CD4-positive, alpha-beta T cell treated with Interleukin-12 subunit alpha and Interleukin-12 subunit beta, for 1 hour (primary cell): ENCODE results near the gene C7.
"Not testable (repeated sequence)": the region's sequence is repeated elsewhere in the genome, so short reads cannot be mapped to it uniquely, and the experiment has no call there.

ENCODE experiments used
- DNase-seq: peaks from one replicate; pipeline ENCODE4 v3.0.0-alpha.2; 2020

C7 gene

DNA sequence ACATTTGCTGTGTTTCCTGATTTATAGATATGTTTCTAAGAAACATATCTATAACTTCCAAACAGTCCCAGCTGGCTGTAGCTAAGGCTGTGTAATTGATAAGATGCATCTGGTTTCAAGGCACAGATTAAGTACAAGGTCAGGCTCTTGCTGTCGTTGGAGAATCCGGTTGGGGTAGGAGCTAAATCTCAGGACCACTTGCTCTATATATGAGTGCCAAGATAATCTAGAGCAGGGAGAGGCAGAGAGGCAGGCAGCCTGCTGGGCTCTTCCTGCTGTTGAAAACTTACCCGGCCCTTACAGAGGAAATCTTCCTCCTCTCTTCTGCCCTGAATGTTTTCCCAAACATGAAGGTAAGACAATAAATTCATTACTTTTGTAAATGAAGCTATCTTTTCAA, at the start of gene C7:
Gene C7 (plus strand): TSS at position 234 of the 400 bp plus-strand sequence. CDS start 114 bp downstream, at position 348.
- DNase-seq: no peak

DNA sequence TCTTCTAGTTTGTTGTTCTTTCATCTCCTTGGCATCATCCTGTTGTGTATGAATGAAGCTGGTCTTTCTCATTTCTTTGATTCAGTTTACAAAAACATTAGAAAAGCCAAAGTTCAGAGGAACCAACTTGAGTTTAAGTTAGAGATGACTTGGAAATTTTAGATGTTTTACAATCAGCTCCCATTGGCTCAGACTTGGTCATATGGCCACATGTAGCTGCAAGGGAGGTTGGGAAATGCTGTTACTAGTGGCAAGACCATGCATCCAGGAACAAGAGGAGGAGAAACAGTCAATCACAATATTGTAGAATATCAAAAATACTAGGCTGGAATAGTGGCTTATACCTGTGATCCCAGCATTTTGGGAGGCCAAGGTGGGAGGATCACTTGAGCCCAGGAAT, 48.6 kb upstream of the C7 start:
- no peak for DNase-seq

DNA sequence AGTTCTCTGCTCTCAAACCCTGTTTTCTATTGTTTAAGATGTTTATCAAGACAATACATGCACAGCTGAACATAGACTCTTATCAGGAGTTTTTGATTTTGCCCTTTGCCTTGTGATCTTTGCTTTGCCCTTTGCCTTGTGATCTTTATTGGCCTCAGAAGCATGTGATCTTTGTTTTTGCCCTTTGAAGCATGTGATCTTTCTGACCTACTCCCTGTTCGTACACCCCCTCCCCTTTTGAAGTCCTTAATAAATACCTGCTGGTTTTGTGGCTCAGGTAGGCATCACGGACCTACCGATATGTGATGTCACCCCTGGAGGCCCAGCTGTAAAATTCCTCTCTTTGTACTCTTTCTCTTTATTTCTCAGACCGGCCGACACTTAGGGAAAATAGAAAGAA, 44.3 kb upstream of the C7 start:
- DNase-seq: not testable (repeated sequence)

DNA sequence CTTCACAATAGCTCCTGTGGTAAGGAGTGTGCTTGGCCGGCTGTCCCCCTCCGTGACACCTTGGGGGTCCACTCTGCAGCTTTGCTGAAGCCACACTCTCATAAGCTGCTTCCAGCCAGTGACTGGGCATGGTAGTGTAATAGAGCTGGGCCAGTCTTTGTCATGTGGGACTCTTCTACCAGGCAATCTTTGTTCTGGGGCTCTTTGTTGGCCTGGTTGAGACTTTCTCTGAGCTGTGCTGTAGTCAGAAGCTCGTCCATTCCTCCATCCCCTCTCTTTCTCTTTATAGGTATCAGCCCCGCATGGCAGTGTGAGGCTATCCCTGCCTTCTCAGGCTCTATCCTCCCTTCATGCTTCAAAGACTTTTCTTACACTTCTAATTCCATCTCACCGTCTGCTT, 42.5 kb upstream of the C7 start:
- no peak for DNase-seq

DNA sequence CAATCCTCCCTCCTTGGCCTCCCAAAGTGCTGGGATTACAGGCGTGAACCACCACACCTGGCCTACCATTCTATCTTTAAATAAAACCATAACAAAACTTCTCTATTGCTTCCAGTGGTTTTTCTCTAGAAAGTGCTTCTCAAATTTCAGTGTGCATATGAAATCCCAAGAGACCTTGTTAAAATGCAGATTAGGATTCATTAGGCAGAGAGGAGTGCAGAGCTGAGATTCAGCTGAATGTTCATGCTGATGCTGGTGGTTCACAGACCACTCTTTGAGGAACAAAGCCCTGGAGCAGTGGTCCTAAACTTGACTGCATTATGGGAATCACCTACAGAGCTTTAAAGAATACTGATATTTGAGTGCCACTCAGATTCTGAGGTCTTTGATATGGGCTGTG, 39.9 kb upstream of the C7 start:
- DNase-seq: no peak

DNA sequence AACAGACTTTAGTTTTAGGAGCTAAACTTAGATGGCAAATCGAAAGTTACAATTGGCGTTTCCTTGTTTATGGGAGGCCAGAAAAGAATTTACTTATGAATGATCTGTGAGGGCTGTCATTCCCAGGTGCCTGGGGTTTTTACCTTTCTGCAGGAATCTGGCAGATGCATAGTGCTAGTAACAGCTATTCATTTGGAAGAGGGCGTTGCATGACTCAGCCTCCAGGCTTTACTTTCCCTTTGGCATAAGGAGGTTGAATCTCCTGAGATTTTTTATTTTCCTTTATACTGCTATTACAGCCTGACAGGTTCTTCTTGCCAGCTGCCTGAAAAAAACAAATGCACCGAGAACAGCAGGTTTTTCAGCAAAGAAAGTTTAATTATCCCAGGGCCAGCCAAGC, 38.1 kb upstream of the C7 start:
- DNase-seq: no peak

DNA sequence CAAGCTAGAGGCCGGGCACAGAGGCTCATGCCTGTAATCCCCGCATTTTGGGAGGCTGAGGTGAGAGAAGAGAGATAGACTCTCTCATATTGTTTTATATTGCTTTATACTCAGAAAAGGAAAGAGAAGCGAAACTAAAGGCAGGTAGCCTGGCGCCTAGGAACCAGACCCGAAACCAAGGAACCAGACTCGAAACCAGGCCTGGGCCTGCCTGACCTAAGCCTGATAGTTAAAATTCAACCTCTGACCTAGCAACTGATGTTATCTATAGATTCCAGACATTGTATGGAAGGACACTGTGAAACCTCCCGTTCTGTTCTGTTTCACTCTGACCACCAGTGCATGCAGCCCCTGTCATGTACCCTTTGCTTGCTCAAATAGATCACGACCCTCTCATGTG, 37.0 kb upstream of the C7 start:
- DNase-seq: not testable (repeated sequence)

DNA sequence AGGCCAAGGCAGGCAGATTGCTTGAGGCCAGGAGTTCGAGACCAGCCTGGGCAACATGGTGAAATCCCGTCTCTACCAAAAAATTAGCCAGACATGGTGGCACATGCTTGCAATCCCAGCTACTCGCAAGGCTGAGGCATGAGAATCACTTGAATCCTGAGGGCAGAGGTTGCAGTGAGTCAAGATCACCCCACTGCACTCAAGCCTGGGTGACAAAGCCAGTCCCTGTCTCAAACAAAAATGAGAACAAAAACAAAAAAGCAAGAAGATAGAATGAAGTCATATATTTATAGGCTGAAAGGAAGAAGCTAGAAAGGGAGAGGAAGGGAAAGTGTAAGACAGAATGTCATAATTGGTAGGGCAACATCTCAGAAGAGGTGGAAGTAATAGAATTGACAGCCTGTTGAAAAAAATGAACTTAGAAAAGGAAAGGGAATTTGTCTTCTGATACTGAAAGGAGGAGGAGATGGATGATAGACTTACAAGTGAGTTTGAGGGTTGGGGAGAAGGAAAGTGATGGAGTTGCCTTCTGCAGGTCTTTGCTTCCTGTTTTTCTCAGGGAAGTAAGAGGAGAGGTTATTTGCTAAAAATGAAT, 35.9 kb upstream of the C7 start:
- no peak for DNase-seq

DNA sequence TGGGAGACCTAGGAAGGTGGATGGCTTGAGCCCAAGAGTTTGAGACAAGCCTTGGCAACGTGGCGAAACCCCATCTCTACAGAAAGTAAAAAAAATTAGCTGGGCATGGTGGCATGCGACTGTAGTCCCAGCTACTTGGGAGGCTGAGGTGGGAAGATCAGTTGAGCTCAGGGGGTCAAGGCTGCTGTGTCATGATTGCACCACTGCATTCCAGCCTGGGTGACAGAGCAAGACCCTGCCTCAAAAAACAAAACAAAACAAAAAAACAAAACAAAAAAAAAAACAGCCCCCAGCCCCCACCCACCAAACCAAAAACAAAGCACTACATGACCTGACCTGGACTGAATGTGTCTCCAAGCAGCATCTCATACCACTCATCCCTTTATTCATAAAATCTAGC, 33.3 kb upstream of the C7 start:
- no peak for DNase-seq

DNA sequence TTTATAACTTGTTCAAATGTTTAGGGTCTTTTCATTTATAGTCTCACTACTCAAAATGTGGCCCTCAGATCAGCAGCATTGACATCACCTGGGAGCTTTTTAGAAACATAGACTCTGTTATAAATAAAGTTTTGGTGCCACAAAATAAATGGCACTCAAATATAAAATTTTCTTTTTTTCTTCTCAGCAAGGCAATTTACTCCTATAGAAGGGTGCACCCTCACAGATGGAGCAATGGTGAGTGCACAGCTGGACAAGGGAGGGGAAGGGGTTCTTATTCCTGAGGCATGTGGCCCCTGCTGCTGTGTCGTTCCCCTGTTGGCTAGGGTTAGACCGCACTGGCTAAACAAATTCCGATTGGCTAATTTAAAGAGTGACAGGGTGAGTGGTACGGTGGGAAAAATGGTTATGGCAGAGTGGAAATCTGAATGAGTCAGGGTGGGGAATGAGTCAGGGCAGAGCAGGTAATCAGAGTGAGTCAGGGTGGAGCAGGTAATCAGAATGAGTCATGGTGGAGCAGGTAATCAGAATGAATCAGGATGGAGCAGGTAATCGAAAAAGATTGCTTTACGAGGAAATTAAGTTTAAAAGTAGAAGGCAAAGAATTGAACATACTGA, 31.8 kb upstream of the C7 start:
- no peak for DNase-seq

DNA sequence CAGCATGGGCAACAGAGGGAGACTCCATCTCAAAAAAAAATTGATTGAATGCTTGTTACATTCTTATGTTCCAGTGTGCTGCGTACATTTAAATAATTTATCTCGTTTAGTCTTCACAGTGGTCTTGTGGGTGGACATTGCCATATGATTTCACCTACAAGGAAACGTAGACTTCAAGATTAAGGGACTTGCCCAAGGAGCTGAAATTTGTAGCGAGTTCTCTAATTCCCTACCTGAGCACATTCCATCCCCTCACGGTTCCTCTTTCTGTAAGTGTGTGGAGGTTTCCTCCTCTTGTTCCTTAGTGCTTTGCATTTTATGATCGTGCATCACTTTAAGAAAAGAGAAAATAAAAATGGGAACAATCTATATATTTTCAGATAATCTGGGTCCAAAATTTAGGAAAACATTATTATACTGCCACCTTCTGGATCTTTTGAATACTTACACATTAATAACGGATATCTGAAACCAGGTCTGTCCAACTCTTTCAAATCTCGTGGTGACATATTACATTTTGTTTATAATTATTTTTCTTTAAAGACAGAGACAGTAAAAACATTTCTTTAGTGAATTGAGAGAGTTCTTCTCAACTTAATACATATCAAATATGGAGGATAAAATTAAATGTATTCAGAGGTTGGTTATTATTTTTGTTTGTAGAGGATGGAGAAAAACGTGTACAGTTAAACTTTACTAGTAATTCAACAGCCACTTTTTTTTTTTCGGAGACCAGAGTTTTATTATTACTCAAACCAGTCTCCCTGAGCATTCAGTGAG, 29.9 kb upstream of the C7 start:
- peak; percentile 16 for DNase-seq

DNA sequence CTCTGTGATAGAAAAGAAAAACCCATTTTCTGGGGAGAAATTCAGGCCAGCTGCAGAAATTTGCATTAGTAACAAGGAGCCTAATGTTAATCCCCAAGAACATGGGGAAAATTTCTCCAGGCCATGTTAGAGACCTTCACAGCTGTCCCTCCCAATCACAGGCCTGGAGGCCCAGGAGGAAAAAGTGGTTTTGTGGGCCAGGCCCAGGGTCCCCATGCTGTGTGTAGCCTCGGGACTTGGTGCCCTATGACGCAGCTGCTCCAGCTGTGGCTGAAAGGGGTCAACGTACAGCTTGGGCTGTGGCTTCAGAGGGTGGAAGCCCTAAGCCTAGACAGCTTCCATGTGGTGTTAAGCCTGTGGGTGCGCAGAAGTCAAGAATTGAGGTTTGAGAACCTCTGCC, 27.0 kb upstream of the C7 start:
- no peak for DNase-seq

DNA sequence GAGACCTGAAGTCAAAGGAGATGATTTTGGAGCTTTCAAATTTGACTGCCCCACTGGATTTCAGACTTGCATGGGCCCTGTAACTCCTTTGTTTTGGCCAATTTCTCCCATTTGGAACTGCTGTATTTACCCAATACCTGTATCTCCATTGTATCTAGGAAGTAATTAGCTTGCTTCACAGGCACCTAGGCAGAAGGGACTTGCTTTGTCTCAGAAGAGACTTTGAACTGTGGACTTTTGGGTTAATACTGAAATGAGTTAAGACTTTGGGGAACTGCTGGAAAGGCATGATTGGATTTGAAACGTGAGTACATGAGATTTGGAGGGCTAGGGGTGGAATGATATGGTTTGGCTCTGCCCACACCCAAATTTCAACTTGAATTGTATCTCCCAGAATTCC, 26.2 kb upstream of the C7 start:
- not testable (repeated sequence) for DNase-seq

DNA sequence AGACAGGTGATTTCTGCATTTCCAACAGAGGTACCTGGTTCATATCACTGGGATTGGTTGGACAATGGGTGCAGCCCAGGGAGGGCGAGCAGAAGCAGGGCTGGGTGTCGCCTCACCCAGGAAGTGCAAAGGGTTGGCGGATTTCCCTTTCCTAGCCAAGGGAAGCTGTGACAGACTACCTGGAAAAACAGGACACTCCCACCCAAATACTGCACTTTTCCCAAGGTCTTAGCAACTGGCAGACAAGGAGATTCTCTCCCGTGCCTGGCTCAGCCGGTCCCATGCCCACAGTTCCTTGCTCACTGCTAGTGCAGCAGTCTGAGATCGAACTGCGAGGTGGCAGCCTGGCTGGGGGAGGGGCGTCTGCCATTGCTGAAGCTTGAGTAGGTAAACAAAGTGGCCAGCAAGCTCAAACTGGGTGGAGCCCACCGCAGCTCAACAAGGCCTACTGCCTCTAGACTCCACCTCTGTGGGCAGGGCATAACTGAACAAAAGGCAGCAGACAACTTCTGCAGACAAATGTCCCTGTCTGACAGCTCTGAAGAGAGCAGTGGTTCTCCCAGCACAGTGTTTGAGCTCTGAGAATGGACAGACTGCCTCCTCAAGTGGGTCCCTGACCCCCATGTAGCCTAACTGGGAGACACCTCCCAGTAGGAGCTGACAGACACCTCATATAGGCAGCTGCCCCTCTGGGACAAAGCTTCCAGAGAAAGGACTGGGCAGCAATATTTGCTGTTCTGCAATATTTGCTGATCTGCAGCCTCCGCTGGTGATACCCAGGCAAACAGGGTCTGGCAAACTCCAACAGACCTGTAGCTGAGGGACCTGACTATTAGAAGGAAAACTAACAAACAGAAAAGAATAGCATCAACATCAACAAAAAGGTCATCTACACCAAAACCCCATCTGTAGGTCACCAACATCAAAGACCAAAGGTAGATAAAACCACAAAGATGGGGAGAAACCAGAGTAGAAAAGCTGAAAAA, 13.6 kb upstream of the C7 start:
- not testable (repeated sequence) for DNase-seq

DNA sequence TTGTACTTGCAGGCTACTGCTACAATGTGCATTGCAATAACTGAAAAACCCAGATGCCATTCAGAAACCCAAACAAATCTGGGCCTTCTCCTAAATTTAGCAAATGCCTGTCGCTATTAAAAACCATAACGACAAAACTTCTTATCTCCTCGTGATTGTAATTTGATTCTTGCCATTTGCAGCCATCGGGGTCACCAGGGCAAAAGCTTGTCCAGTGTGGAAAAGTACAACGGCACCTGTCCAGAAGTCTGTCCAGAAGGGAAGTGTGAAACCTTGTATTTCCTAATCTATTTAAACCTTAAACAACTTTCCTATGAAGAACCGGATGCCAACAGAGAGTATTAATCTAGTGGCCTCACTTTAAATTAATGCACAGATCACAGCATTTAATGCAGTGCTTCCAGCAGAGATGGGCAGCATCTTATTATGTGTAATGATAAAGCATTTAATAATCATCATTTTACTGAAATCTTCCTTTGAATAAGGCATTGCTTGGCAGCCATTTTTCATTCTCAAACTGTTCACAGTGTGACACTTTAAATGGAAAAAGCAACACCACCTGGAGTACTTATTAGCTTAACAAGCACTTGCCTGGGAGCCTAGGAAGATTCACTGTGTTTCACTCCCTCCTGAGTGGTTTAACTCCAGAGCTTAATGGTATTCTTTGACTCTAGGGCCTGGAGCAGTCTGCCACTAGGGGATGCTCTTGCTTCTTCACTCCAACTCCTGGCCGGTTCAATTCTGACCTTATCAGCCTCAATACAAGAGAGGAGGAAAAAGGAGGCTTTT, 4.9 kb upstream of the C7 start:
- peak; percentile 21 for DNase-seq

DNA sequence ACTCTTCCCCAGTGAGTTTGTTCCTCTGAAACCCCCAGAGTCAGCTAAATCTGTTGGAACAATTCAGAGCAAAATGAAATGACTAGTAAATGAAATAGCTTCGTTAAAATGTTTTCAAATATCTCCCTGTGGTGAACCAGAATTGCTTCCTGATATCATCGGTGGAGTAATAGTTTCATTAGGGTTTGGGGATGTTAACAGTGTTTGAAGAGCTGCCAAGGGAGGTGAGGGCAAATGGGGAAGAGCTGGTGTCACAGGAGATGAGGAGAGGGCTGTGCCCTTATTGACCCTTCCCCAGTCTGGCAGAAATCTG, 4.3 kb upstream of the C7 start:
- no peak for DNase-seq

DNA sequence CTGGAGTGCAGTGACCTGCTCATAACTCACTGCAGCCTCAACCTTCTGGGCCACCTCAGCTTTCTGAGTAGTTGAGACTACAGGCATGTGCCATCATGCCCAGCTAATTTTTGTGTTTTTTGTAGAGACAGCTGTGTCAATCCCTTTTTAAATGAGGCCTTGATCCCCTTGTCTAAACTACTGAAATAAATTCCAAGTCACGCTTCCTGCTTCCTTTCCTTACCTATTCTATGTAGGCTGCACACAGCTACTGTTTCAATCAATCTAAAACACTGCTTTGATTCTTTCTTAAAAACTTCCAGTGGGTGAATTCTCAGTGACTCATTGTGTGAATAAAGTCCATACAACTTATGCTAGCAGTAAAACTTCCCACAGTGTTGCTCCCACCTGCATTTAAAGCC, 2.9 kb upstream of the C7 start:
- DNase-seq: no peak

DNA sequence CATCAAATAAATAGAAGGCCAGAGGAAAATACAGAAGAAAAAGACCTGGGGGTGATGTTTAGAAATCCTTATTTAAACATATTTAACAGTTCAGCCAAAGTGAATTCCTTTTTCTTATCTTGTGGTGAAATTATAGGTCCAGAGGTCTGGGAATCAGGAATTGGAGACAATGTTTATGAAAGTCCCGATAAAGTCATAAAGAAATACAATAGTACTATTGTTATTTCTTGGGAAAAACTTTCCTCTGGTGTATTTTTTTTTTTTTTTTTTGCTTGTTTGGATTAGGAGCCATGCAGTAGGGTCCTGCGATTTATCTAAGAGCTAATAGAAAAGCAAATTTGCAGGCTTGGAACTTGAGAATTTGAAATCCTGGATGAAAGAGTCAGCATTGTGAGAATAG, 426 bp downstream of the C7 start:
- no peak for DNase-seq

DNA sequence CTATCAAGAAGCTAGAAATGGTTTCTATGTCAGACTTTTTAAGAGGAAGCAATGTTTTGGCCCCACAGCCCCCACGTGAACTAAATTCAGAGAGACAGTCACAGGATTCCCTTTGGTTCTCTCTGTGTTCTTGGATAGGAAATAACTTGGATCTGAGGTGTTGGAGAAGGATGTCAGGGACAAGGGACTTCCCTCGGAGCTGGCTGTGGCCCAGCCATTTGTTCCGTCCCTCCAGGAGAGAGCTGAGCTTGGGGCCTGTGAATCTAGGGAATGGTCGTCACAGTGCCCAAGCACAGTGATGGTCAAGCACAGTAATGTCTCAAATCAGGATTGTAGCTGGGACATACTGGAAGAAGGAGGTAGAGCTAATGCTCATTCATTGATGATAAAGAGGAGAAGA, 2.0 kb downstream of the C7 start:
- DNase-seq: no peak

DNA sequence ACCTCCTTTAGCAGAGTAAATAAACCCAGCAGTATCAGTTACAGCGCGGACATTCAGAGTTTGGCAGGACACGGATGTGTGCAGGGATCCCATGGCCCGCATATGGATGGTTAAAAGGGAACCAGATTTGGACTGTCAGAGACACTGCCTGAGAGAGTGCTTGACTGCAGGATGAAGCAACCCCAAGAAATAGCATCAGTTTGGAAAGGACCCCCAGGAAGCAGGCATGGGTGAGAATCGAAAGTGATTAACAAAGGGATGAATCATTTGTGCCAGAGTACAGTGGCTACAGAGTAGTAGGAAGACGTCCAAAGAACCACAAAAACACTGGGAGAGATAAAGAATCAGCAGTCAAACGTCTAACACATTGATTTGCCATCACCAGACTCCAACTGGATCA, 5.5 kb downstream of the C7 start:
- DNase-seq: no peak

DNA sequence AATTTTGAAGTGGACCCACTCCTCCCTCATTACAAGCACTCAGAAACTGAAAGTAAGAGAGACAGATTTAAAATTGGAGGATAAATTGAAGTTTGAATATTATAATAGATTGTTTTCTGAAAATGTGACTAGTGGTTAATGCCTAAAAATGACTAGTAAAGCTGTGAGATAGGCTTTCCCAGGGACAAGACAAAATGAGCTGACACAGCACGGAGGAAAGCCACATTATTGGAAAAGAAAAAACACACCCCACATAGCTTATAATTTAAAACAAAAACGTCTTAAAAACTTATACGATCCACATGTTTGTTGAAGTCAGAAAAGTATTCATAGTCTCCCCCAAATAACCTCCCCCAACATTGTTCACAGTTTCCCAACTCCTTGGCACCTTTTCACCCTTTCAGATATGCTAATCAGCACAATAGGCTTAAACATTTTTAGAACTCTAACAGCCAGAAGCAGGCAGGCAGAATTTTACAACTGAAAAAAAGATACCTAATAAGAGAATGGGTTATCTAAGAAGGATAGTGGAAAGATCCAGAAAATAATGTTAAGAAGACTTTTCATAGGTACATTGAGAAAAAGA, 6.1 kb downstream of the C7 start:
- DNase-seq: no peak

DNA sequence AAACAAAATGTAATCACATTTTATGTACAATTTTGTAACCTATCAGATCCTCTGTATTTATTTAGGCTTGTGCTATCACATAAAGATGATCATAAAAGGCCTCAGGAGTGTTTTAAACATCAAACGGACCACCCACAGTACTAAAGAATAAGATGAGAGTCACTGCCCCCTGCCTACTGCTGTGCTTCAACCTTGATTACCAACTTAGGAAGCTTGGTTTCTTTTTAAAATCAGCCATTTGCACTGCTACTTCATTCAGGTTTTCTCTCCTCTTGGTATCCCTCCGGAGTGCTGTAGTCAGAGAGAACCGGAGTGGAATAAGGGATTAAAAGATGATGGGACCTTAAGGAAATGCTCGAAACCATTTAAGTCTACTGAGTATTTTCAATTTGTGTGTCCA, 6.9 kb downstream of the C7 start:
- no peak for DNase-seq
